GM19324 (cell line): Measurements from ENCODE around the gene ZDHHC11B.
"Not testable (repeated sequence)": the region's sequence is repeated elsewhere in the genome, so short reads cannot be mapped to it uniquely, and the experiment has no call there.

Source experiments
- ATAC-seq: cut with Tn5 transposase; IDR thresholded peaks from one replicate; pipeline ENCODE4 v1.9.1; 2021; ENCODE audit warnings: mild to moderate bottlenecking, moderate library complexity; ENCODE audit not compliant: unreplicated experiment, low FRiP score

Gene ZDHHC11B

DNA sequence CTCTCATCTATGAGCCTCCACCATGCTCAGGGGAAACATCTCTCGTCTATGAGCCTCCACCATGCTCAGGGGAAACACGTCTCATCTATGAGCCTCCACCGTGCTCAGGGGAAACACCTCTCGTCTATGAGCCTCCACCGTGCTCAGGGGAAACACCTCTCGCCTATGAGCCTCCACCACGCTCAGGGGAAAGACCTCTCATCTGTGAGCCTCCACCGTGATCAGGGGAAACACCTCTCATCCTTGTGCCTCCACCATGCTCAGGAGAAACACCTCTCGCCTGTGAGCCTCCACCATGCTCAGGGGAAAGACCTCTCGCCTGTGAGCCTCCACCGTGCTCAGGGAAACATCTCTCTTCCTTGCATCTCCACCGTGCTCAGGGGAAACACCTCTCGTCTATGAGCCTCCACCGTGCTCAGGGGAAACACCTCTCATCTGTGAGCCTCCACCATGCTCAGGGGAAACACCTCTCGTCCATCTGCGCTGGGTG is 30.3 kb downstream of the ZDHHC11B start:
- ATAC-seq: not testable (repeated sequence)

DNA sequence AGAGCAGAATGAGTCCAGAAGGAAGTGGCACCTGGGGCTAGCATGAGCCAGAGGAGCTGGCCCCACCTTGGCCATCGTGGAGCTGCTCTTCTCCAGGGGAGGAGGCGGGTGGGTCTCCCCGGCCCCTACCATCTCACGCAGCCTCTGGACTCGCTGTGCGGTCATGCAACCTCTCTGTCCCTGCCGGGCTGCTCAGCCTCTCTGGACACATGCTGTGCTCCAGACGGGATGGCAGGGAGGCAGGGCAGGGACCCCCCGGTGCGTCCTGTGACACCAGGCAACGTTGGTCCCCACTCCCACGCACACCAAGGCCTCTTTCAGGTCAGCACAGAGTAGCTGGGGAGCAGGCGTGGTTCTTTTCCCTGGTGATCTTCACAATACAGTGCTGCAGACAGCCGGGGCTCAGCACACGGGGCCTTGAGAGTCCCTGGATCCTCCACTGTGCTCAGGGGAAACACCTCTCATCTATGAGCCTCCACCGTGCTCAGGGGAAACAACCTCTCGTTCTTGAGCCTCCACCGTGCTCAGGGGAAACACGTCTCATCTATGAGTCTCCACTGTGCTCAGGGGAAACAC is 30.9 kb downstream of the ZDHHC11B start:
- not testable (repeated sequence) for ATAC-seq

DNA sequence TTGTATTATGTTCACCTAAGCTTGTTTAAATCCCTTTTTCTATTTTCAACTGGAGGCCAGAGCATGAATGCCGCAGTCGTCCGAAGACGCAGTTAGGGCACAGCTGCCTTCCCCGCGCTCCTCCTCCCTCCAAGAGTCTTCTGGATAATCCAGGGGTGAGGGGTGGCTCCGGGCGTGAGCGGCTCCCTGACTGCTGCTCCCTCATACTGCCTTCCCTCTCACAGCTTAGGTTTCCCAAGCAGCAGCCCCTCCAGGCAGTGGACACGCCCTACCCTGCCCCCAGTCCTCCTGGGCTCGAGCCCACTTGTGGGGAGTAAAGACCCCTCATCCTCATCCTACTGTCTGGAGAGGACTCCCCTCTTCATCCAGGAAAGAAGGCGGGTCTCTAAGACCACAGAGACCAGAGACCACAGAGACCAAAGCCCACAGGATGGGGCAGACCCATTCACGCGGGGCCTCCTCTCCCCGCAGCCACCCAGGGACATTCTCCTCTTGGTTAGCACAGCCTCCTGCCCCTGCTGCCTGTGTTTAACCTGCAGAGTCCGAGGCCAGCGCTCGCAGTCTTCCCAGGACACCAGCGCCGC is 31.9 kb downstream of the ZDHHC11B start:
- not testable (repeated sequence) for ATAC-seq

DNA sequence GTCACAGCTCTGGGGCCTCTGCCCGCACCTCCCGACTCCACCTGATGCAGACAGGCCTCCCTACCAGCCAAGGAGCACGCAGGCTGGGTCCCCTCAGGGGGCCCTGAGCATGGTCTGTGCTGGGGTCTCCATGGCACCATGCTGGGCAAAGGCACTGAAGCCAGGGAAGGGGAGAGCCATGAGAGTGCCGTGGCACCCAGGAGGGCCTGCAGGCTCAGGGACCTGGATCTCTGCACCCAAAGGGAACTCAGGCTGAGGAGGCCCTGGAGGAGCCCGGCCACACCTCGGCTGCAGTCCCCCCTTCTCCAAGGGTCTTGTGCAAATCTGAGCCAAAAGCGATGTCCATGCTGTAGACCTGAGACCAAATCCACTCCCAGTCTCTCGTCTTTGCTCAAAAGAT is 32.5 kb downstream of the ZDHHC11B start:
- ATAC-seq: not testable (repeated sequence)

DNA sequence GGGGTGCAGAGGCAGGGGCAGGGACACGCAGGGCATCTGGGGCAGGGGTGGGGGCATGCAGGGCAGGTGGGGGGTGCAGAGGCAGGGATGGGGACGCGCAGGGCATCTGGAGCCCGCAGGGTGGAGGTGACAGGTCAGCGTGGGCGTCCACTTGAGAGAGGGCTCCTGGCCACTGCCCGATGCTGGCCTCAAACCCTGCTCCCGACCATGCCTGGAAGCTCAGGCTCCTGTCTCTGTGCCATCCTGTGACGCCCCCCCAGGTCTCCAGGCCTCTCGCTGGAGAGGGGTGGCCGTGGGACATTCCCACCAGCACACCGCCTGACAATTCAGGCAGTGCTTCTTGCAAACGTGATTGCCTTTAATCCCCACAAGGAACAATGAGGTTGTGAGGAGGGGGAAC is 33.0 kb downstream of the ZDHHC11B start:
- ATAC-seq: no peak

DNA sequence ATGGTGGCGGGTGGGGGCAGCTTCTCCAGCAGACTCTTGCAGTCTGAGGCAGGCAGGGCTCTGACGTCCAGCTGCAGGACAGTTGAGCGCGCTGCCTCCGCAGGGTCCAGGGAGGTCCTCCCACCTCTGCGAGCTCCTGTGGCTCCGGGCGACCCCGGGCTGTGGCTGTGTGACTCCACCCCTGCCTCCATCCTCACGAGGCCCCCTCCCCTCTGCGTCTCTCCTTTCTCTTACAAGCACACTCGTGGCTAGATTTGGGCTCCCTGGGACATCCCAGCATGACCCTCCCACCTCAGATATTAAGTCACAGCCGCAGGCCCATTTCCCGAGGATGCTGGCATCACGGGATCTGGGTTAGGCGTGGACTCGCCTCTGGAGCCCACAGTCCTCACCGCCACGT is 34.3 kb downstream of the ZDHHC11B start:
- ATAC-seq: not testable (repeated sequence)

DNA sequence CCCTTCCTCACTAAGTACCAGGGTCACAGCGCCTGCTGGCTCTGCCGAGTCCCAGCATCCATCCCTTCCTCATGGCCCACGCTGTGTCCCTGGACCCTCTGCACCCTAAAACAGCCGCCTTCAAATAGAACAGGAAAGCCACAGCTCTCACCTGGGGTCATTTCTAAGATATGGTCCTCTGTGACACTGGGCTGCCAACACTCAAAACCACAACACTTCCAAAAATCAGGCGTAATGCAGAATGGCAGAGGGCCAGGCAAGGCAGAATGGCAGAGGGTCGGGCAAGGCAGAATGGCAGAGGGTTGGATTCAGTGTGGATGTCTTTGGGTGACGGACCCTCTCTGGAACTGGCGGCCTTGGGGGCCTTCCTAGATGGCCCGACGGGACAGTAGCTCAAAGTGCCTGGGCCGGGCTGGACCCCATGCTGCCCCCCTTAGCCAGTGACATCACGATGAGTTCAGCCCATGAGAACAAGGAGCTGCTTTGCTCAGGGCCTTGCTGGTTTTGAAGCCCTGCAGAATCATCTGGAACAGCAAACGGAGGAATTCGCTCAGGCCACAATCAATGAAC is 35.3 kb downstream of the ZDHHC11B start:
- ATAC-seq: no peak

DNA sequence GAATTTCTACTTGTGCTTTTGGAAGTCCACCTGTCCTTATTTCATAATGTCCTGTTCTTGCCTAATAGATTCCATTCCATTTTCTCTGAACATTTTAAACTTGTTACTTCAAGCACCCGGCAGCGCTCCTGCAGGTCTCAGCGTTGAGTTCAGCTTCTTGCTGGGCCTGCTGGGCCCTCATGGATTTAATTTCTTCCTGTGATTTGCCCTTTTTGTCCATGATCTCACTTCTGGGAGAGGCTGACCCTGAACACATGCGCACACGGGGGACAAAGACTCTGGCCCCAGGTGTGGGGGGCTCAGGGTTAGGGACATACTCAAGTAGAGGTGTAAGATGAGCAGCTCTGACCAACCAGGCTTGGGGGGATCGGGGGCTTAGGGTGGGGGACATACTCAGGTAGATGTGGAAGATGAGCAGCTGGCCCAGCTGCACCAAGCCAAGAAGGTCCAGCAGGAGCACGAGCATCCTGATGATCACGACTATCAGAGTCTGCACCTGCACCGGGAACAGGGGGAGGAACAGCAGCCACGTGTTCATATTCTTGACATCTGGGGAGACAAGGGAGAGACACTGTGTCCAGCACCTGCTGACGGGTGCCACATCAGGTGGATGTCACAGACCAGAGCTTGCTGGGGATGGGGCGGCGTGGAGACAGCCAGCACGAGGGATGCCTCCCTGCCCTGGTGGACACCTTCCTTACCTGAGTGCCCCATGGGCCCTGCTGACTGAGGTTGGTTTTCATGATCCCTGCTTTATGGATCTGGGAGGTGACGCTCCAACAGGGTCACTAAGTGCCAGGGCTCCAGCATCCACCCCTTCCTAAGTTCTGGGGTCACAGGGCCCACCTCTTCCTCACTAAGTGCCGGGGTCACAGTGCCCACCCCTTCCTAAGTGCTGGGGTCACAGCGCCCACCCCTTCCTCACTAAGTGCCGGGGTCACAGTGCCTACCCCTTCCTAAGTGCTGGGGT is 36.2 kb downstream of the ZDHHC11B start:
- ATAC-seq: not testable (repeated sequence)

DNA sequence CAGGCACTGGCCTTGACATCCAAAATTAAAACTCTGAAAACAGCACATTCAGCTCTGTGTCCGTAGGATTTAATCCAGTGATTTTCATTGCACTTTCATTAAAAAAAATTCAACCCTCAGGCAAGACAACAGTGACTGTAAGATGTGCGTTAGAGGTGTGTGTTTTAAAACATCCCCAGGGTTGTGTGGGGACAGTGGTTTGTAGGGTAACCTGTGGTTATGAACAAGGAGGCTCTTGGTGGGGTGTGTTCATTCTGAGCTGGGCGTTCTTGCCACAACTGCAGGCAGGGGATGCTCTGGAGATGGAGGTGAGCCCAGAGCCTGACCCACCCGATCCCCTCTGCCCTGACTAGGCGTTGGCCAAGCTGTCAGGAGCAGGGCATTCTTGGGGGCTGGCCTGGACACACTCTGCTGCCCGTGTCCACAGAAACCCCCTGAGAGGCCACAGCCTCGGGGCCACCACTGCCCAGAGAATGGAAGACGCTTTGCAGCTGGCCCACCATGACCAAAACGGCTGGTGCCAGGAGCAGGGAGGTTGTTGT is 37.2 kb downstream of the ZDHHC11B start:
- not testable (repeated sequence) for ATAC-seq

DNA sequence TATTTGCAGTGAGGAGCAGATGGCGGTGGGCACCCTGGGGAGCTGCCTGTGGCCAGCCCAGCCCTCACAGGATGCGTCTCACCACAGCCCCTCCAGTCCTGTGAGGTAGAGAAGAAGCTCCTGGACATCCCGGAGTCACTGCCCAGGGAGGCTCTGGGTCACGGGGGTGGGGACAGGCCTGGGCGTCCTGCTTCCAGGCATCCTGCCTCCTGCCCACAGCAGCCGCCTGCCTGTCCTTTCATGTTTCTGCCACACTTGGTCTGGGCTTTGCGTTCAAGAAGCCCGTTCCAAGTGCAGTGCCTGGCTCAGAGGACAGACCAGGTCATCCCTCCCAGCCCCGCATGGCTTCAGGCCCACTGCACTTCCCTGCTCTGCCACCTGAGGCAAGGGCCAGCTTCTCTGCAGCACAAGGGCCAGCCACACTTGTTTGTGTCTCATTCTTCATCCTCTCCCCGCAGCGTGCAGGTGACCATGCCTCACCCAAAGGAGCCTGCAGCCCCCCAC is 38.2 kb downstream of the ZDHHC11B start:
- no peak for ATAC-seq

DNA sequence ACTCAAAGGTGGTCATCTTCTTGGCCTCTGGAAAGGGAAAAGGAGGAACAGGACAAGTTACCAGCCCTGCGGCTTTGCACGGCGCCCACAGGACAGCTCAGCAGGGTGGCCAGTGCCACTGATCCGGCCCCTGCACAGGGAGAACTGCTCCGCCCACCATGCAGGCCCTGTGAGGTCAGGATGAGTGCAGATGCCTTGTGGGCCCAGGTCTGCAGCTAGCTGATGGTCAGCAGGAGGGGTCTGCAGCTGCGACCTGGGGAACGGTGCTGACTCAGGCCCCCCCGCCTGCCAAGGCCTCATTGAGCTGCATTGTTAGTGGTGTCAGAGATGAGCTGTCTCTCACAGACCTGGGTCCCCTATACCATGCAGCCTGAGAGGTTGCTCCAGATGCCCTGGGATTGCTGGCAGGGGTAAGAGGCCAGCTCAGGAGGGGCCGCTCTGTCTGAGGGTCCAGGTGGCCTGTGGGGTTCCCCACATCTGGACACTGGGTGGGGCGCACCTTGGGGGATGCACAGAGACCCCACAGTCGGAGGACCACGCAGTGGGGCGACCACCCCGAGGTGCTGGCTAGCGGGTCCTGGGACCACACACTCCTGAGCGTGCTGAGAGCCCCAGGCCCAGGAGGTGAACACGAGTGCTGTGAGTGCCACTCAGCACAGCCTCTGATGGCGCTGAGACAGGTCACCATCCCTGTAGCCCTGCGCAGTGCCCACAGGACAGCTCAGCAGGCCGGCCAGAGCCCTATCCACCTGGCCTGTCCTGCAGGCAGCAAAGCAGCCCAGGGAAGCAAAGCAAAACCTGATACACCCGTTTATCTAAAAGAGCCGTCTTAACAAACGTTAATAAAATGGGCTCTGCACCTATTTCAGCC is 39.0 kb downstream of the ZDHHC11B start:
- ATAC-seq: not testable (repeated sequence)

DNA sequence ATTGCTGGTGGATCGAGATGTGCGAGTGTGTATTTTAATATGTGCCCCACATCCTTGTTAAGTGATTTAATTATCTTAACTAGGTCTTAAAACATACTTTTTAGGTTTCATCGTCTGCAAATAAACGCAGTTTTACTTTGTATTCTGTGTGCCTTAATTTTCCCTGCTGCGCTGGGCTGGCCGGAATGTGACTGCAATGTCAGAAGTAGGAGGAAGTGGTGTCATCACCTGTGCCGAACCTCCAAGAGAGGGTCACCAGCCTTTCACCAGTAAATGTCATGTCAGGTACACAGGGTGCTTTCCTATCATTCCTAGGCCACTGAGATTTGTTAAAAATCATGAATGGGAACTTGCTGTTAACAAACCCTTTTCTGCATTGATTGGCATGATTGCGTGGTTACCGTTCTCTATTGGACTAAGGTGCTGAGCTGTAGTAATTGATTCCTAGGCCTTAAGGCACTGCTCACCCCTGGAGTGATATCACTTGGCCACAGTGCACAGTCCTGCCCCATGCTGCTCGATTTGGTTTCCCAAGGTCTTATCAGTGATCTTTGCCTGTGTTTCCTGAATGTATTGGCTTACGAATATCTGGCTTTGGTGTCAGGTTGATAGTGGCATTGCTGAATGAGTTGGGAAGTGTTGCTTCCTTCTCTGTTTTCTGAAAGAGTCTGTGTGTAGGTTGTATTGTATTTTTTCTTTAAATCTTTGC is 40.7 kb downstream of the ZDHHC11B start:
- ATAC-seq: not testable (repeated sequence)

DNA sequence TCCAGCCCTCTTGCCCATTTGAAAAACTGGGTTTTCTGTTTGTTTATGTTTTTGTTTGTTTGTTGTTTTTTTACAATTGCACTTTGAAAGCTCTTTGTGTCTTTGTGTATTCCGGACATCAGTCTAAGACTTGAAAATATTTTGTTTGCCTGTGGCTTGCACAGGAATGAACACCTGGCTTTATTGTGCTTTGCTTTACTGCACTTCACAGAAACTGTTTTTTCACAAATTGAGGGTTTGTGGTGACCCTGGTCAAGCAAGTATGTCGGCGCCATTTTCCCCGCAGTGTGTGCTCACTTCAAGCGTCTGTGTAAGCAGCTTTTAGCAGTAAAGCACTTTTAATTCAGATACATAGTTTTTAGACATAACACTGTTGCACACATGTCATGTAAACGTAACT is 42.3 kb downstream of the ZDHHC11B start:
- ATAC-seq: not testable (repeated sequence)

DNA sequence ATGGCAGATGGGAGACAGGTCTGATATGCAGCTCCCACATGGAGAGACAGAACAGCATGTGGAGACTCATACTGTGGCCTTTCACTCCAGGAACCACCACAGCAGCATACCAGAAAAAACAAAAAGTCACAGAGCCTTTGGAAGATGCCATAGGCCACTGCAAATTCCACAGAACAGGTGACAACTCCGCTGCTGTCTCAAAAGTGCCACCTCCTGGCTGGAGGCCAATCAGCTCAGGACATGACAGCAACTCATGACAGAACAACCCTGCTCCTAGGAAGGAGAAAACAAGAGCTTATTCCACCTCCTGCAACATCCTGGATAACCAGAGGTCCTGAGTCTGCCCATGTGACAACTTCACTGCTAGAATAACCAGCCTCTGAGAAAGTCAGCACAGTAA is 50.4 kb downstream of the ZDHHC11B start:
- ATAC-seq: not testable (repeated sequence)

DNA sequence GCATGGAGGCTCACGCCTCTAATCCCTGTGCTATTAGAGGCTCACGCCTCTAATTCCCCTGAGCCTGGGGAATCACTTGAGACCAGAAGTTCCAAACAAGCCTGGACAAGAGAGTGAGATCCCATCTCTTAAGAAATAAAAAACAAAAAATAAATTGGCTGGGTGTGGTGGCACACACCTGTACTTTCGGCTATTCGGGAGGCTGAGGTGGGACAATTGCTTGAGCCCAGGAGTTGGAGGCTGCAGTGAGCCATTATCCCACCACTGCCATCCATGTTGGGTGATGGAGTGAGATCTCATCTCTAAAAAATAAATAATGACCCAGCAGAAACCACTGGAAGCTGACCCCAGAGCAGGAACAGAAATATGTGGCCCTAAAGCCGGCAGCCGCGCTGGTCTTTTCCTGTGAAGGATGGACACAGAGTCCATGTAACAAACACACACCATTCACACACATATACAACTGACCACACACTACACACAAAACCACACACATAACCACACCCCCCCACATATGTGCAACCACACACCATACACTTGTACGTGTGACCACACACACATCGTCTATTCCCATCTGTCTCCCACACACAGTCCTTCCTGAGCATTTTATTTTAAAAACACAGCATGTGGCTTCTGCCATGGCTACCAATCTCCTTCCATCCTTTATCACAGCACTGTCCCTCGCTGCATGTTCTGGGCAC is 51.6 kb downstream of the ZDHHC11B start:
- not testable (repeated sequence) for ATAC-seq

DNA sequence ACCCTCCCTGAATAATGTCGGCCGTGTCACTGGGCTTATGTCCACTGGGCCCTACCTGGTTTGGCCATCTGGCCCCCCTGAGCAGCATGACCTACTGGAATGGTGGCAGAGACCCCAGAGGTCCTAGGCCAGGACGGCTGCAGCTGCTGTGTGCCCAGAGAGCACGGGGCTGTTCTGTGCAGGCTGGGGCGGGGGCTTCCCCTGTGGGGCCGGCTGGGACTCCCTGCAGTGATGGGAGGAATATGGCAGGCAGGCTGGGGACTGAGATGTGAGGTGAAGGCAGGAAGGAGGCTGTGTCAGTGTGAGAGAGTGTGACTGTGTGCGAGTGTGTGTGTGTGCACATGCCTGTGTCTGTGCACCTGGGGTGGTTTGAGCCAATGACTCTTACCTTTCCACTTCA is 55.3 kb downstream of the ZDHHC11B start:
- ATAC-seq: not testable (repeated sequence)

DNA sequence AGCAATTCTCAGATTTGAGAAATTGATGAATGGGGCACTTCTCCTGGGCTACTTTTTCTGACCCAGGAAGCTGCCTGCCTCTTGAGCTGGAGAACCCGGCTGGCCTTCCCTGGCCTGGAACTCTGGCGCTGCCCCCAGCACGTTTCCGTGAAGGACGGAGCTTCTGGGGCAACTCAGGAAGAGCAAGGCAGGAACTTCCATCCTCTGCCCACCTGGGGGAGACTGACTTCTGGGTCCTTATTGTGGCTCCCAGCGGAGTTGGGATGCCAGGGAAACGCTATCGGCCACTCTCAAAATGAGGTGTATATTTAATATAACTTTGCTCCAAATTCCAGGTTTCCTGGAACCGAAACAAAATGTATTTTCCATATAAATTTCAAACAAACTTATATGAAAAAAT is 57.4 kb downstream of the ZDHHC11B start:
- ATAC-seq: not testable (repeated sequence)

DNA sequence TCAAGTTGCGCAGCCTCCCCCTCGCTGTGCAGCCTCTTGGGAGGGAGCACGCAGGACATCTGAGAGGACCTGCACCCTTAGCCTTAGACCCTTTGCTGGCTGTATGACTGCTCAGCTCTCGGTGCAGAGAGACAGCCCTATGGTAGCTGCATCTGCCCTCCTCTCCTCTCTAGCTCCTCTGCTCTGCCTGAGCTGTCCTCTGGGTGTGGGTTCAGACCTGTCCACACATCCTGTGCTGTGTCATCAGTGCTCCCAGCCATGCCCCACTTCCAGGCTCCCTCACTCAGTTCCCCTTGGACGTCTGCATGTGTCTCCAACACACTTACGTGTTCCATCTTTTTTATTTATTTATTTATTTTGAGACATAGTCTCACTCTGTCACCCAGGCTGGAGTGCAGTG is 60.7 kb downstream of the ZDHHC11B start:
- ATAC-seq: not testable (repeated sequence)
